ENCODE data around the gene HMX1.

DNA sequence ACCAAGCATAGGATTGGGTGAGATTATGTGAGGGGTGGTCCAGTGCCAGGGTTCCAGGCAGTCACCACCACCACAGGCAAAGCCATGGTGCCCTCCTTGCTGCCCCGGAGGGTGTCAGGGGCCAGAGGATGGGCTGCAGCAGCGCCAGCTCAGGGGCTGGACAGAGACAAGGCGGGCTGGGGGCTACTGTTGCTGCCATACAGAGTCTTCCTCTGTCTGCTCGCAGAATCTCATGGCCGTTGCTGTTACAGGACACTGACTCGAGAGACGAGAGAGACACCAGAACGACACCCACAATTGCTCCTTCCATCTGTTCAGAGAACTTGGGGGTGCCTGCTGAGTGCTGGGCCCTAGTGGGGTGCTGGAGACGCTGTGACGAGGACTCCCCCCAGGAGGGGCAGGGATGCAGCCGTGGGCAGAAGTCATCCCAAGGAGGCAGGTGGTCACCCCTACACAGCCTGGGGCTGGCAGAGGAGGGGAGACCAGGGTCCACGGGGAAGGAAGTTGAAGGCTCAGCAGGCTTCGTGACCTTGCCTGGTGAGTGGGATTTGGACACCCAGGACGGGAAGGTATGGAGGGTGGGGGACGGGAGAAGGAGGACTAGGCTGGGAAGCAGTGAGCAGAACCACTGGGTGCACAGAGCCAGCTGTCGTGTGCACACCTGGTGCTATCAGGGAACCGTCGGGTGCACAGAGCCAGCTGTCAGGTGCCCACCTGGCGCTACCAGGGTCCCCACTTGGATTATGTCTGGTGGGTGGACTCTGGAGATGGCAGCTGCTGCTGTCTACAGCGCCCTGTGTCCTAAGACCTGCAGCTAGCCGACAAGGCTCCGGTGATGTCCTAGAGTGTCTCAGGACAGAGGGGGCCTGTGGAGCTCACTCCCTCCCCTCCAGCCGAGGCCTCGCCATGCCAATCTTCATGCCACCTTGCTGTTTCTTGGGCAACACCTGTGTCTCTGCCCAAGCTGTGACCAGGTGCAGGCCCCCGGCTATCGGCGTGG, 43.9 kb upstream of the HMX1 start:
- TF ChIP-seq EZH2 (IDR thresholded peaks at IDR 0.05) (no peak), POLR2AphosphoS5 (IDR thresholded peaks at IDR 0.05; ENCODE audit: borderline replicate concordance, low read depth, low read length) (no peak)
